ENCODE measurements around the gene TMEM30B. TPM values are rescaled to one million over a fixed set of nuclear protein-coding genes. Genes with fewer than 3 reads are reported as not detected.

The TMEM30B gene, protein sequence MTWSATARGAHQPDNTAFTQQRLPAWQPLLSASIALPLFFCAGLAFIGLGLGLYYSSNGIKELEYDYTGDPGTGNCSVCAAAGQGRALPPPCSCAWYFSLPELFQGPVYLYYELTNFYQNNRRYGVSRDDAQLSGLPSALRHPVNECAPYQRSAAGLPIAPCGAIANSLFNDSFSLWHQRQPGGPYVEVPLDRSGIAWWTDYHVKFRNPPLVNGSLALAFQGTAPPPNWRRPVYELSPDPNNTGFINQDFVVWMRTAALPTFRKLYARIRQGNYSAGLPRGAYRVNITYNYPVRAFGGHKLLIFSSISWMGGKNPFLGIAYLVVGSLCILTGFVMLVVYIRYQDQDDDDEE
- total RNA-seq (1 to 10 TPM; 1.3 to 2.2 (median 1.7) TPM), polyA plus RNA-seq (1.0 TPM)
- long read RNA-seq, donor 1, full-length matches to known transcripts = 6 of 6 reads
- long read RNA-seq, donor 1, partial matches to known transcripts = 0 of 6 reads
- long read RNA-seq, donor 1, other reads (novel, unspliced or antisense) = 0 of 6 reads
- long read RNA-seq, donor 2, full-length matches to known transcripts = 6 of 6 reads
- long read RNA-seq, donor 2, partial matches to known transcripts = 0 of 6 reads
- long read RNA-seq, donor 2, other reads (novel, unspliced or antisense) = 0 of 6 reads
- long read RNA-seq, donor 3, full-length matches to known transcripts = 7 of 7 reads
- long read RNA-seq, donor 3, partial matches to known transcripts = 0 of 7 reads
- long read RNA-seq, donor 3, other reads (novel, unspliced or antisense) = 0 of 7 reads
- long read RNA-seq, donor 4, full-length matches to known transcripts = 5 of 5 reads
- long read RNA-seq, donor 4, partial matches to known transcripts = 0 of 5 reads
- long read RNA-seq, donor 4, other reads (novel, unspliced or antisense) = 0 of 5 reads

DNA sequence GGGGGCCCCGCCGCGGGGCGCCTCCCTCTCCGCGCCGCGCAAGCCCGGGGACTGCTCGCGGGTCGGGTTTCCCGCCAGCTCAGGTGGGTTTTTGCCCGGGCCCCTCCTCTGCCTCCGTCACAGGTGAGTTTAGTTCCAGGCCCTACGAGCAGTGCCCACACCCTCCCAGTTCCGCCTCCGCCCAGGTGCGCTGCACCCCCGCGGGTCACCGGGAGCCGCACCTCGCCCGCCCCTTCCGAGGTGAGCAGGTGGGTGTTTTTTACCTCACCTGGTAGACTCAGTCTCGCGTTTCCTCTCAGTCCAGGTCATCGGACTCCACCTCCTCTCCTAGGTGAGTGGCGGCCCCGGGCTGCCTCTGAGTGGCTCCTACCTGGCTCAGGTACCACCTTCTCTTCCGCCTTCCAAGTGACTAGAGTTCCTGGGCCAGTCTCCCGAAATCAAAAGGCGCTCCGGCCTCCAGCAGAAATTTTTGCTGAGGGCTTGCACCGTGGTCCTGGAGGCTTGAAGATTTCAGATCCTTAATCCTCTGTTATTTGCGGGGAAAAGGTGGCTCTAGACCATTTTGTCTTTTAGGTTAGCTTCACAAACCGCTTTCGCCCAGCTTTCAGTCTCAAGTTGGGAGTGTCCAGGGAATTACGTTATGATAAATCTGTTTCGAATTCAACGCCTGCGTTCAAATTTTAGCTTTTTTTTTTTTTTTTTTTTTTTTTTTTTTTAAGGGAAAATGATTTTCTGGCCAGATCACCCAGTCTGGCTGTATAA is at the start of gene TMEM30B:
TMEM30B (minus strand) TSS at position 153 of the 762 bp plus-strand sequence. CDS start 191 bp downstream, outside the sequence.
- Histone ChIP-seq H3K27me3 (ENCODE audit: control insufficient read depth, insufficient read depth) (no peaks in the 10 kb centered on the region), H3K27ac (ENCODE audit: low read length) (peak within 1 kb of the TSS; percentile 40), H3K4me1 (ENCODE audit: control insufficient read depth, insufficient read depth, low read length) (no peaks in the 10 kb centered on the region), H3K9me3 (ENCODE audit: control insufficient read depth, low read length) (no peaks in the 10 kb centered on the region), H3K4me3 (ENCODE audit: low read length) (peak within 1 kb of the TSS; percentile 57)
- WGBS = 21% methylated on average over 43 of the region's 43 CpGs
- intact Hi-C loops (cut with DNase I) = no loop called here
- peak in 1 of 3 donors; percentile 58 for DNase-seq
- ATAC-seq = peak; percentile 4 to 46

DNA sequence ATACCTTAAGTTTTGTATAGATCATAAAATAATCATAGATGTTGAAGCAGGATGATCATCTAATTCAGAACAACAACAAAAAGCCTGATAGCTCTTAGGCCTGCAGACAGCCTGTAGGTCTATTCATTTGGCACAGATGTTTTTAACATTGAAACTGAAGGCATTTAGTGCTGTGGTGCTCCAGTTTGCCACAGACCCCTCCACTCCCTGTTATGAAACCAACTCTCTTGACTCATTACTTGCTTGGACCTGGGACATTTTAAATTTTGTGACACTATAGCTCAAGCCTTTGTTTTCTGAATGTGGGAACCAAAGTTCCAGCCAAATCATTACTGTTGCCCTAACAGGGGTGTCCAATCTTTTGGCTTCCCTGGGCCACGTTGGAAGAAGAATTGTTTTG is 49.4 kb upstream of the TMEM30B start:
- DNase-seq (no peak), ATAC-seq (no peak)
- Histone ChIP-seq H3K27ac (ENCODE audit: low read length) (no peak overlapping the region), H3K4me1 (ENCODE audit: control insufficient read depth, insufficient read depth, low read length) (peaks cover 9% of the 10 kb centered on the region), H3K9me3 (ENCODE audit: control insufficient read depth, low read length) (no peaks in the 10 kb centered on the region), H3K4me3 (ENCODE audit: low read length) (no peak overlapping the region), H3K27me3 (ENCODE audit: control insufficient read depth, insufficient read depth) (no peaks in the 10 kb centered on the region)
- WGBS = 61% methylated on average over 1 of the region's 1 CpG
- intact Hi-C loops (cut with DNase I) = no loop called here

DNA sequence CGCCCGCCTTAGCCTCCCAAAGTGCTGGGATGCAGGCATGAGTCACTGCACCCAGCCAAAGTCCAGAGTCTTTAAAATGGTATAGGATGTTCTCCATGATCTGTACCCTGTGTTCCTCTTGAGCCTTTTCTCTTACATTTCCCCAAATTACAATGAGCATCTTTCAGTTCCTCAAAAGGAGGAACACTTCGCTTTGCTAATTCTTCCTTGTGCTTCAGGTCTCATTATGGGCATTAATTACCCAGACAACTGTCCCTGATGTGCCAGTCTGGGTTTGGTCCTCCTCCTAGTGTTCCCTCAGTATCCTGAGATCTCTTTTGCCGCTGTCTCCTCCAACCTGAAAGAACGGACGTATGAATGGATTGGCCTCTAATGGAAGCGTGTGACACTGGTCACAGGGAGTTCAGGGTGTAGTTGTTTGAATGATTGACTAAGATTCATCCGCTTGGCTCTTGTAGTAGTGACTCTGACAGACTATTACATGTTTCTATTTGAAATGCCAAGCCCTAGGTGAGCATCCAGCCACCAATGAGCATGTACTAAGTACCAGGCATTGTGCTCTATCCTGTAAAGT is 48.4 kb upstream of the TMEM30B start:
- no peak for ATAC-seq
- H3K27ac ChIP-seq (ENCODE audit: low read length) = peak overlapping the region; percentile 59
- DNase-seq = no peak
- no peaks in the 10 kb centered on the region for H3K9me3 ChIP-seq (ENCODE audit: control insufficient read depth, low read length)
- WGBS = 87% methylated on average over 8 of the region's 8 CpGs
- no peaks in the 10 kb centered on the region for H3K27me3 ChIP-seq (ENCODE audit: control insufficient read depth, insufficient read depth)
- intact Hi-C loops (cut with DNase I) = loop anchor here in 3 of 4 donors (10.0 kb wide), 2 partner anchors 105 to 125 kb away; no protein-coding TSS in a partner anchor
- H3K4me3 ChIP-seq (ENCODE audit: low read length) = no peak overlapping the region
- peaks cover 9% of the 10 kb centered on the region for H3K4me1 ChIP-seq (ENCODE audit: control insufficient read depth, insufficient read depth, low read length)

DNA sequence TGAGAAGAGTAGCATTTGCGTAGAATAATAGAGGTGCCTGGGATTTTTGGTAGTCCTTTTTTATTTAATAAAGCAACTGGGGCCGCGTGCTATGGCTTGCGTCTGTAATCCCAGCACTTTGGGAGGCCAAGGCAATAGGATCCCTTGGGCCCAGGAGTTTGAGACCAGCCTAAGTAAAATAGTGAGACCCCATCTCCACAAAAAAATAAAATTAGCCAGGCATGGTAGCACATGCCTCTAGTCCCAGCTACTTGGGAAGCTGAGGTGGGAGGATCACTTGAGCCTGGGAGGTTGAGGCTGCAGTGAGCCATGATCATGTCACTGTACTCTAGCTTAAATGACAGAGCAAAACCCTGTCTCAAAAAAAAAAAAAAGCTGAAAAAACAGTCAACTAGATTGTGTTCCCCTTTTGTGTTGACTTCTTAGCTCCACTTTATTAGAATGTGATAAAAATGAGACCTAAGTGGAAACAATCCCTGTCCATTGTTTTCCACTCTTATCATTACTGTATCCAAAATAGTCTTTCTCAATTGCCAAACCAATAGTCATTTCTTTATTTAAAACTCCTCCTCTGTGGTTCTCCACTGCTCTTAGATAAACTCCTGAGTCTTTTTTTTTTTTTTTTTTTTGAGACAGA is 47.6 kb upstream of the TMEM30B start:
- H3K27me3 ChIP-seq (ENCODE audit: control insufficient read depth, insufficient read depth) = no peaks in the 10 kb centered on the region
- intact Hi-C loops (cut with DNase I) = loop anchor here in 3 of 4 donors (10.0 kb wide), 2 partner anchors 106 to 126 kb away; no protein-coding TSS in a partner anchor
- no peak for DNase-seq
- peak; percentile 52 to 70 for ATAC-seq
- WGBS = 94% methylated on average over 4 of the region's 4 CpGs
- H3K9me3 ChIP-seq (ENCODE audit: control insufficient read depth, low read length) = no peaks in the 10 kb centered on the region
- peak overlapping the region; percentile 62 for H3K27ac ChIP-seq (ENCODE audit: low read length)
- no peak overlapping the region for H3K4me3 ChIP-seq (ENCODE audit: low read length)
- peaks cover 3% of the 10 kb centered on the region for H3K4me1 ChIP-seq (ENCODE audit: control insufficient read depth, insufficient read depth, low read length)

DNA sequence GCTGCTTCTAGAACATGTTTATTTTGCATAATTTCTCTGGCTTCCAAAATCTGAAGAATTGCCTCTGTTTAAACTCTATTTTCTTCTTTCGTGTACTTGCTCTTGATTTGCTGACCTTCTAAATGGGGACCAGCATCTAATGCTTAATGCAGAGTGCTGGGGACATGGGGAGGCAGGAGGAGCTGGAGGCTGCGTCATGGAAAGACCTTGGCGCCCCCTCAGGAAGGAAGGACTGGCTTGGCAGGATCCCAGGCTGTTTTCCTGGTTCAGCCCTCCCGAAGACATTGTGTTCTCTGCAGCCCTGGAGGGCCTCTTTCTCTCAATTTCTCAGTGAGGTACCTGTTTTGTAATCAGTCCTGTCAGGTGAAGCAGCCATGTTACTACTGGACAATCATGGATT is 45.7 kb upstream of the TMEM30B start:
- Histone ChIP-seq H3K4me1 (ENCODE audit: control insufficient read depth, insufficient read depth, low read length) (peaks cover 3% of the 10 kb centered on the region), H3K27me3 (ENCODE audit: control insufficient read depth, insufficient read depth) (no peaks in the 10 kb centered on the region), H3K4me3 (ENCODE audit: low read length) (no peak overlapping the region), H3K9me3 (ENCODE audit: control insufficient read depth, low read length) (no peaks in the 10 kb centered on the region), H3K27ac (ENCODE audit: low read length) (no peak overlapping the region)
- 32% methylated on average over 4 of the region's 4 CpGs for WGBS
- ATAC-seq (peak; percentile 85), DNase-seq (peak; percentile 88 to 91 (median 89))
- intact Hi-C loops (cut with DNase I) = loop anchor here in 3 of 4 donors (10.0 kb wide), 2 partner anchors 108 to 128 kb away; no protein-coding TSS in a partner anchor

DNA sequence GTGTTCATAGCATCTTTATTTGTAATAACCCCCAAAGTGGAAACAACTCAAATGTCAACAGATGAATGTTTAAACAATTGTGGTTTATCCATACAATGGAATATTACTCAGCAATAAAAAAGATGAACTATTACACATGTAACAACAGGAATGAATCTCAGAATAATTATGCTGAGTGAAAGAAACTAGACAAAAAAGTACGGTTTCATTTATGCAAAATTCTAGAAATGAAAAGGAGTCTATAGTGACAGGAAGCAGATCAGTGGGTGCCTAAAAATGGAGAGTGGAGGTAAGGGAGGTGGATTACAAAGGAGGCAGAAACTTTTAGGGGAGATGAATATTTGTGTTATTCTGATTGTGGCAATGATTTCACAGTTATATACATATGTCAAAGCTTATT is 45.0 kb upstream of the TMEM30B start:
- H3K4me3 ChIP-seq (ENCODE audit: low read length) = no peak overlapping the region
- H3K27ac ChIP-seq (ENCODE audit: low read length) = no peak overlapping the region
- no peaks in the 10 kb centered on the region for H3K9me3 ChIP-seq (ENCODE audit: control insufficient read depth, low read length)
- H3K27me3 ChIP-seq (ENCODE audit: control insufficient read depth, insufficient read depth) = no peaks in the 10 kb centered on the region
- DNase-seq = no peak
- no peak for ATAC-seq
- WGBS = 86% methylated on average over 1 of the region's 1 CpG
- H3K4me1 ChIP-seq (ENCODE audit: control insufficient read depth, insufficient read depth, low read length) = peaks cover 3% of the 10 kb centered on the region
- intact Hi-C loops (cut with DNase I) = loop anchor here in 3 of 4 donors (10.0 kb wide), 2 partner anchors 109 to 129 kb away; no protein-coding TSS in a partner anchor

DNA sequence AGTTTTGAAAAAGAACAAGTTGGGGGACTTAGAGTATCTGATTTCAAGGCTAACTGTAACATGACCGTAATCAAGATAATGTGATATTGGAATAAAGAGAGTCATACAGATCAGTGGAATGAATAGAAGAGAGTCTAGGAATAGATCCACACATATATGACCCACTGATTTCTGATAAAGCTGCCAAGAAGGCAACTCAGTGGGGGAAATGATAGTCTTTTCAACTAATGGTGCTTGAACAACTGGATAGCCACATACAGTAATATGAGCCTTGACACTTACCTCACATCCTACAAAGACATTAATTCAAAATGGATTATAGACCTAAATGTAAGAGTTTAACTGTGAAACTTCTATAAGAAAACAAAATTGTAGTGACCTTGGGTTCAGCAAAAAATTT is 44.0 kb upstream of the TMEM30B start:
- Histone ChIP-seq H3K27me3 (ENCODE audit: control insufficient read depth, insufficient read depth) (no peaks in the 10 kb centered on the region), H3K27ac (ENCODE audit: low read length) (no peak overlapping the region), H3K9me3 (ENCODE audit: control insufficient read depth, low read length) (no peaks in the 10 kb centered on the region), H3K4me3 (ENCODE audit: low read length) (no peak overlapping the region), H3K4me1 (ENCODE audit: control insufficient read depth, insufficient read depth, low read length) (peaks cover 3% of the 10 kb centered on the region)
- intact Hi-C loops (cut with DNase I) = loop anchor here in 3 of 4 donors (10.0 kb wide), 2 partner anchors 110 to 130 kb away; no protein-coding TSS in a partner anchor
- DNase-seq = no peak
- ATAC-seq = no peak
- 87% methylated on average over 1 of the region's 1 CpG for WGBS

DNA sequence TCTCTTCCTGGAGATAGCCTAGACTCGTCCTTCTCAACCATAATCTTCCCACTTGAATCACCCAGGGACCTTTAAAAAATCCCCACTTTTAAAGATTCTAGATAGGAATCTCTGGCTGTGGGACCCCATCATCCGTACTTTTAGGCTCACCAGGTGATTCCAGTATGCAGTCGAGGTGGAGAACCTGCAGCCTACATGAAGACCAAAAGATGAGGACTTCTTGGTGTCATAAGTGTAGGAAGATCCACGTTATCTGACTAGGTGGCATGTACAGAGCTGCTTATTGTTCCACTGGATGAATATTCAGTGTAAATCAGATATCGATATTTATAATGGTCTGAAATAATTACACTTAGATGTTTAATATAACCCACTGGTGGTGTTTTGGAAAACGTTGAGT is 42.8 kb upstream of the TMEM30B start:
- intact Hi-C loops (cut with DNase I) = loop anchor here in 3 of 4 donors (10.0 kb wide), 2 partner anchors 111 to 131 kb away; no protein-coding TSS in a partner anchor

DNA sequence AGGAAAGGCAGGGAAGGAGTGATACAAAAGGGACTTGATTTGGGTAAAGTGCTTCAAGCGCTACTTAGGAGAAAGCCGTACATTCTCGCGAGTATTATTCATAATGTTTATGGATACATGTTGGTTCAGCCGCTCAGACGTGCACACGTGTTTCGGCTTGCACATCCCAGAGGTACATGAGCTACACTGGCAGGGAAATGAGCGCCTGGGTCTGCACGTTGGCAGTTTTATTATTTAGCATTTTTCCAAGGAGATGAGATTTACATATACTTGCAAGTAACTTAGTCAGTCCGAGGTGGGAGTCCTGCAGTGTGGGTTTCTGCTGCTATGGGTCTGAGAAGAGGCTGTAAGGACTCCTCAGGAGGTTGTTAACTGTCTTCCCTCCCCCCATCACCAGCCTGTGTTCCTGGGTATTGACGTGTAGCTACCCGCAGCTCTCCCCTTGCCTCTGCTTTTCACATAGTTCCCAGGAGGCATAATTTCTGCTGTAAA is 41.7 kb upstream of the TMEM30B start:
- intact Hi-C loops (cut with DNase I) = loop anchor here in 3 of 4 donors (10.0 kb wide), 2 partner anchors 112 to 132 kb away; no protein-coding TSS in a partner anchor
- peak overlapping the region; percentile 31 for H3K27ac ChIP-seq (ENCODE audit: low read length)
- peak in 1 of 2 donors; percentile 4 for ATAC-seq

More for the DNA sequence above, 42.8 kb upstream of the TMEM30B start:
- H3K27me3 ChIP-seq (ENCODE audit: control insufficient read depth, insufficient read depth) = no peaks in the 10 kb centered on the region
- no peaks in the 10 kb centered on the region for H3K4me1 ChIP-seq (ENCODE audit: control insufficient read depth, insufficient read depth, low read length)
- no peak for ATAC-seq
- 67% methylated on average over 6 of the region's 6 CpGs for WGBS
- no peak for DNase-seq
- H3K9me3 ChIP-seq (ENCODE audit: control insufficient read depth, low read length) = no peaks in the 10 kb centered on the region
- H3K27ac ChIP-seq (ENCODE audit: low read length) = peak overlapping the region; percentile 17
- H3K4me3 ChIP-seq (ENCODE audit: low read length) = peak overlapping the region; percentile 23

More for the DNA sequence above, 41.7 kb upstream of the TMEM30B start:
- DNase-seq = no peak
- Histone ChIP-seq H3K4me1 (ENCODE audit: control insufficient read depth, insufficient read depth, low read length) (no peaks in the 10 kb centered on the region), H3K4me3 (ENCODE audit: low read length) (peak overlapping the region; percentile 66), H3K9me3 (ENCODE audit: control insufficient read depth, low read length) (no peaks in the 10 kb centered on the region), H3K27me3 (ENCODE audit: control insufficient read depth, insufficient read depth) (no peaks in the 10 kb centered on the region)
- 15% methylated on average over 13 of the region's 13 CpGs for WGBS
